ENCODE results near the gene NHLRC2.

DNA sequence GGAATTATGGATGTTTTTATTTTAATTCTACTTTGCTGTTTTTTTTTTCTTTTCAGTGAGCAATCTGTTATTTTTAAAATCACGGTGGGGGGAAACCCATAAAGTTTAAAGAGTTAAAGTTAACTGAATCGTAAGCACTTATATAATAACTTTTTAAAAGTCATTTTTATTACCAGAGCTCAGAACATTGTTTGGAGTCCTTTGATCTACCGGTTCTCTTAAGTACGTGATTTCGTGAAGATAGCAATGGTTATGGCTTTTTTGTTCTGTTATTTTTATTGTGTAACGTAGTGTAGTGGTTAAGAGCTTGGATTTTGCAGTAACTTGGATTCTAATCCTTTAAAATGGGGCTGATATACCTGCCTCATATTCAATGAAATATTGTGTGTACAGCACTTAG is 57.4 kb downstream of the NHLRC2 start:
- TF ChIP-seq POLR2A (IDR thresholded peaks at IDR 0.05), result no peak
- TF ChIP-seq, protein P1, sequence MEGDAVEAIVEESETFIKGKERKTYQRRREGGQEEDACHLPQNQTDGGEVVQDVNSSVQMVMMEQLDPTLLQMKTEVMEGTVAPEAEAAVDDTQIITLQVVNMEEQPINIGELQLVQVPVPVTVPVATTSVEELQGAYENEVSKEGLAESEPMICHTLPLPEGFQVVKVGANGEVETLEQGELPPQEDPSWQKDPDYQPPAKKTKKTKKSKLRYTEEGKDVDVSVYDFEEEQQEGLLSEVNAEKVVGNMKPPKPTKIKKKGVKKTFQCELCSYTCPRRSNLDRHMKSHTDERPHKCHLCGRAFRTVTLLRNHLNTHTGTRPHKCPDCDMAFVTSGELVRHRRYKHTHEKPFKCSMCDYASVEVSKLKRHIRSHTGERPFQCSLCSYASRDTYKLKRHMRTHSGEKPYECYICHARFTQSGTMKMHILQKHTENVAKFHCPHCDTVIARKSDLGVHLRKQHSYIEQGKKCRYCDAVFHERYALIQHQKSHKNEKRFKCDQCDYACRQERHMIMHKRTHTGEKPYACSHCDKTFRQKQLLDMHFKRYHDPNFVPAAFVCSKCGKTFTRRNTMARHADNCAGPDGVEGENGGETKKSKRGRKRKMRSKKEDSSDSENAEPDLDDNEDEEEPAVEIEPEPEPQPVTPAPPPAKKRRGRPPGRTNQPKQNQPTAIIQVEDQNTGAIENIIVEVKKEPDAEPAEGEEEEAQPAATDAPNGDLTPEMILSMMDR (IDR thresholded peaks at IDR 0.05), result no peak
- TF ChIP-seq EP300 (IDR thresholded peaks at IDR 0.05), result no peak

All from ovary (tissue), 3 donors.